Peyer's patch (tissue), 4 donors: Measurements from ENCODE around the gene ATF6.

Experiments
- CTCF ChIP-seq, 6 experiments: fragments of 450-650 bp in 4 of 6; fragments of 200-600 bp in 2 of 6; sonication (generic) in 1 of 6; IDR thresholded peaks; one replicate each; pipeline ENCODE4 v1.5.1; 2017 to 2019; ENCODE audit warnings: antibody characterized with exemption in 6 of 6, mild to moderate bottlenecking in 3 of 6, moderate library complexity in 1 of 6
- POLR2A ChIP-seq, 2 donors: fragments of 450-650 bp; IDR thresholded peaks; one replicate each; pipeline ENCODE4 v1.5.1; 2017; ENCODE audit warnings: antibody characterized with exemption in 2 of 2, mild to moderate bottlenecking in 2 of 2, moderate library complexity in 2 of 2

DNA sequence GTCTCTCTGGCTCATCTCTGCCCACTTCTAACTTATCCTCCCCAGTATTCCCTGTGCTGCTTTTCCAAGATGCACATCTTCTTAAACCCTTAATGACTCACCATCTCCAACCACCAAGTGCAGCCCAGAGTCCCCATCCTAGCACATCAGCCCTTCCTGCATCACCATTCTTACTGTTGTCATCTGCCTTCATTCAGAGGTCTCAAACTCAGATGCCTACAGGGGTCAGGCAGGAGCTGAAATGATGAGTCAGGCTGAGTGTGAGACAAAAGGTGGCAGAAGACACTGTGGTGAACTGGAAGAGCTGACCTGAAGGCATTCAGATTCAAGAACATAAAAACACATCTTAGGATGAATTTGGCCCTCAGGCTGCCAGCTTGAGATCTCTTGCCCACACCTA is 223.0 kb downstream of the ATF6 start:
- TF ChIP-seq CTCF (IDR thresholded peaks at IDR 0.05), result no peak
- TF ChIP-seq POLR2A (IDR thresholded peaks at IDR 0.05), result no peak
